ENCODE measurements around the gene LSAMP.

- TF ChIP-seq CTCF (conservative IDR thresholded peaks at IDR 0.05; ENCODE audit: low read depth, low read length) = no peak
- no peak for TF ChIP-seq EZH2 (IDR thresholded peaks at IDR 0.05; ENCODE audit: borderline replicate concordance, low read depth, low read length, poor library complexity, severe bottlenecking)
These were observed 568.2 kb downstream of the LSAMP start for GRCh38 chr3:115876876-115877614.

Data from A673 (cell line).